ENCODE data around the gene DUSP16.
"Not testable (repeated sequence)": the region's sequence is repeated elsewhere in the genome, so short reads cannot be mapped to it uniquely, and the experiment has no call there.

The DUSP16 gene

GRCh38 chr12:12562585-12563261, at the start of gene DUSP16:
DUSP16 (minus strand) TSS chr12:12562863; CDS start chr12:12521098, 41,765 bp downstream.
- DNase-seq (ENCODE audit: low read depth in 2 of 2): peak; percentile 83 to 86

- DNase-seq (ENCODE audit: low read depth in 2 of 2): peak in 1 of 2 experiments; percentile 15
Observed at GRCh38 chr12:12612358-12612757, 49.7 kb upstream of the DUSP16 start.

- peak; percentile 91 for DNase-seq (ENCODE audit: low read depth in 2 of 2)
Observed at GRCh38 chr12:12611512-12612306, 49.0 kb upstream of the DUSP16 start, which contains the start of gene CREBL2. CREBL2 (plus strand) TSS chr12:12611876; CDS start chr12:12612173, 297 bp downstream.

- no peak for DNase-seq (ENCODE audit: low read depth in 2 of 2)
Observed at GRCh38 chr12:12610711-12611110, 48.0 kb upstream of the DUSP16 start.

GRCh38 chr12:12609692-12610091, 47.0 kb upstream of the DUSP16 start:
- no peak for DNase-seq (ENCODE audit: low read depth in 2 of 2)

- no peak for DNase-seq (ENCODE audit: low read depth in 2 of 2)
Observed at GRCh38 chr12:12608557-12608957, 45.9 kb upstream of the DUSP16 start.

GRCh38 chr12:12606781-12607589, 44.3 kb upstream of the DUSP16 start:
- peak; percentile 29 to 44 for DNase-seq (ENCODE audit: low read depth in 2 of 2)

- no peak for DNase-seq (ENCODE audit: low read depth in 2 of 2)
Observed at GRCh38 chr12:12604740-12605139, 42.1 kb upstream of the DUSP16 start.

- DNase-seq (ENCODE audit: low read depth in 2 of 2): no peak
Observed at GRCh38 chr12:12600659-12601058, 38.0 kb upstream of the DUSP16 start.

- DNase-seq (ENCODE audit: low read depth in 2 of 2): no peak
Observed at GRCh38 chr12:12599750-12600643, 37.3 kb upstream of the DUSP16 start.

GRCh38 chr12:12598864-12599263, 36.2 kb upstream of the DUSP16 start:
- no peak for DNase-seq (ENCODE audit: low read depth in 2 of 2)

GRCh38 chr12:12596598-12596997, 33.9 kb upstream of the DUSP16 start:
- not testable (repeated sequence) for DNase-seq (ENCODE audit: low read depth in 2 of 2)

GRCh38 chr12:12595929-12596328, 33.3 kb upstream of the DUSP16 start:
- not testable (repeated sequence) for DNase-seq (ENCODE audit: low read depth in 2 of 2)

- peak; percentile 9 to 10 for DNase-seq (ENCODE audit: low read depth in 2 of 2)
Observed at GRCh38 chr12:12592930-12593329, 30.3 kb upstream of the DUSP16 start.

- DNase-seq (ENCODE audit: low read depth in 2 of 2): no peak
Observed at GRCh38 chr12:12590961-12591360, 28.3 kb upstream of the DUSP16 start.

GRCh38 chr12:12588436-12588835, 25.8 kb upstream of the DUSP16 start:
- DNase-seq (ENCODE audit: low read depth in 2 of 2): not testable (repeated sequence)

- no peak for DNase-seq (ENCODE audit: low read depth in 2 of 2)
Observed at GRCh38 chr12:12587878-12588277, 25.2 kb upstream of the DUSP16 start.

GRCh38 chr12:12586879-12587675, 24.4 kb upstream of the DUSP16 start:
- DNase-seq (ENCODE audit: low read depth in 2 of 2): no peak

GRCh38 chr12:12585115-12585863, 22.6 kb upstream of the DUSP16 start:
- DNase-seq (ENCODE audit: low read depth in 2 of 2): no peak
